Endodermal cell (in vitro differentiated cells): ENCODE measurements around the gene DERL2. TPM values are rescaled to one million over a fixed set of nuclear protein-coding genes. Genes with fewer than 3 reads are reported as not detected.

ENCODE experiments used
- DNase-seq: peaks from one replicate; pipeline ENCODE4 v3.0.0-alpha.2; 2017
- H3K27ac ChIP-seq: 2 replicates; pipeline ENCODE4 v1.5.1; 2013; ENCODE audit warnings: mild to moderate bottlenecking, low read depth, low read length, moderate library complexity
- H3K27me3 ChIP-seq: 2 replicates; pipeline ENCODE4 v1.6.1; 2013; ENCODE audit warnings: mild to moderate bottlenecking, low read length, moderate library complexity; ENCODE audit not compliant: insufficient read depth, control insufficient read depth, poor library complexity, severe bottlenecking
- H3K36me3 ChIP-seq: 2 replicates; pipeline ENCODE4 v1.7.0; 2013; ENCODE audit warnings: mild to moderate bottlenecking, low read length, moderate library complexity; ENCODE audit not compliant: control insufficient read depth, insufficient read depth
- H3K4me1 ChIP-seq: one replicate; pipeline ENCODE4 v1.7.0; 2013; ENCODE audit warnings: low read length; ENCODE audit not compliant: control insufficient read depth, insufficient read depth
- H3K4me3 ChIP-seq: 2 replicates; pipeline ENCODE4 v1.5.1; 2013; ENCODE audit warnings: mild to moderate bottlenecking, low read length, moderate library complexity
- H3K9ac ChIP-seq: 2 replicates; pipeline ENCODE4 v1.6.1; 2013; ENCODE audit warnings: mild to moderate bottlenecking, low read length, moderate library complexity; ENCODE audit not compliant: poor library complexity, severe bottlenecking; ENCODE audit errors: extremely low read depth
- H3K9me3 ChIP-seq: 2 replicates; pipeline ENCODE4 v1.6.1; 2013; ENCODE audit warnings: mild to moderate bottlenecking, low read length, moderate library complexity; ENCODE audit not compliant: control insufficient read depth
- H3K27ac Mint-ChIP-seq: 2 replicates; pipeline ENCODE4 v1.8.0; 2020; ENCODE audit warnings: mixed read lengths
- H3K27me3 Mint-ChIP-seq: 2 replicates; pipeline ENCODE4 v1.8.0; 2021; ENCODE audit warnings: mild to moderate bottlenecking, mixed read lengths; ENCODE audit not compliant: insufficient read depth
- H3K36me3 Mint-ChIP-seq: 2 replicates; pipeline ENCODE4 v1.8.0; 2020; ENCODE audit warnings: low read depth, mixed read lengths
- H3K4me1 Mint-ChIP-seq: 2 replicates; pipeline ENCODE4 v1.8.0; 2020; ENCODE audit warnings: mixed read lengths
- H3K4me3 Mint-ChIP-seq: 2 replicates; pipeline ENCODE4 v1.8.0; 2020; ENCODE audit warnings: mild to moderate bottlenecking, moderate library complexity, mixed read lengths
- H3K9me3 Mint-ChIP-seq: 2 replicates; pipeline ENCODE4 v1.8.0; 2020; ENCODE audit warnings: mild to moderate bottlenecking, mixed read lengths
- WGBS, 2 experiments: methylation state at CpG; one replicate each; pipeline versions ENCODE4 v1.1.5 to v1.1.7; 2013; ENCODE audit warnings: missing lambda C conversion rate in 2 of 2, mixed read lengths in 1 of 2; ENCODE audit not compliant: insufficient coverage in 1 of 2, insufficient read length in 1 of 2; 5-methylcytosine and 5-hydroxymethylcytosine counted together
- total RNA-seq, 2 donors: library from RNA; stranded (reverse); fragmentation: NEBNext Ultra II Directional in 1 of 2; extraction: Animal tissue kit (Norgen Biotek cat#: 25700) in 1 of 2; gene quantifications; 2 replicates in 1 of 2; 3 replicates in 1 of 2; pipeline ENCODE4 v1.2.1, GENCODE V29; 2021
- TF ChIP-seq, protein P1 (sequence below): fragments of 200-600 bp; sonication (generic); conservative IDR thresholded peaks from 2 replicates; pipeline ENCODE4 v1.5.0; 2021; ENCODE audit warnings: antibody characterized with exemption, mild to moderate bottlenecking

DERL2 gene
- total RNA-seq, 2 donors from 2014 or later = 68.0 to 75.1 TPM

- Histone ChIP-seq H3K36me3 (no peaks in the 10 kb centered on the region), H3K27me3 (no peaks in the 10 kb centered on the region), H3K27ac (no peak overlapping the region), H3K9me3 (no peaks in the 10 kb centered on the region), H3K4me1 (no peaks in the 10 kb centered on the region), H3K9ac (no peak overlapping the region), H3K4me3 (no peak overlapping the region)
- Mint-ChIP-seq H3K27ac (no peak overlapping the region), H3K4me3 (no peak overlapping the region), H3K4me1 (no peaks in the 10 kb centered on the region), H3K9me3 (no peaks in the 10 kb centered on the region), H3K27me3 (no peaks in the 10 kb centered on the region), H3K36me3 (no peaks in the 10 kb centered on the region)
- no peak for DNase-seq
- TF ChIP-seq, protein P1, sequence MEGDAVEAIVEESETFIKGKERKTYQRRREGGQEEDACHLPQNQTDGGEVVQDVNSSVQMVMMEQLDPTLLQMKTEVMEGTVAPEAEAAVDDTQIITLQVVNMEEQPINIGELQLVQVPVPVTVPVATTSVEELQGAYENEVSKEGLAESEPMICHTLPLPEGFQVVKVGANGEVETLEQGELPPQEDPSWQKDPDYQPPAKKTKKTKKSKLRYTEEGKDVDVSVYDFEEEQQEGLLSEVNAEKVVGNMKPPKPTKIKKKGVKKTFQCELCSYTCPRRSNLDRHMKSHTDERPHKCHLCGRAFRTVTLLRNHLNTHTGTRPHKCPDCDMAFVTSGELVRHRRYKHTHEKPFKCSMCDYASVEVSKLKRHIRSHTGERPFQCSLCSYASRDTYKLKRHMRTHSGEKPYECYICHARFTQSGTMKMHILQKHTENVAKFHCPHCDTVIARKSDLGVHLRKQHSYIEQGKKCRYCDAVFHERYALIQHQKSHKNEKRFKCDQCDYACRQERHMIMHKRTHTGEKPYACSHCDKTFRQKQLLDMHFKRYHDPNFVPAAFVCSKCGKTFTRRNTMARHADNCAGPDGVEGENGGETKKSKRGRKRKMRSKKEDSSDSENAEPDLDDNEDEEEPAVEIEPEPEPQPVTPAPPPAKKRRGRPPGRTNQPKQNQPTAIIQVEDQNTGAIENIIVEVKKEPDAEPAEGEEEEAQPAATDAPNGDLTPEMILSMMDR = no peak
- 84 to 89% methylated on average over 13 to 18 of the region's 18 CpGs for WGBS, 2 experiments
These were observed 47.7 kb upstream of the DERL2 start for GRCh38 chr17:5533486-5534315.

GRCh38 chr17:5532581-5532980 is 46.6 kb upstream of the DERL2 start:
- Histone ChIP-seq H3K4me1 (no peaks in the 10 kb centered on the region), H3K4me3 (no peak overlapping the region), H3K27ac (no peak overlapping the region), H3K9ac (no peak overlapping the region), H3K36me3 (no peaks in the 10 kb centered on the region), H3K9me3 (no peaks in the 10 kb centered on the region), H3K27me3 (no peaks in the 10 kb centered on the region)
- no peaks in the 10 kb centered on the region for H3K4me1 Mint-ChIP-seq
- no peak for DNase-seq
- H3K27me3 Mint-ChIP-seq = no peaks in the 10 kb centered on the region
- H3K4me3 Mint-ChIP-seq = no peak overlapping the region
- no peaks in the 10 kb centered on the region for H3K9me3 Mint-ChIP-seq
- TF ChIP-seq, protein P1 = no peak
- 89 to 91% methylated on average over 7 to 8 of the region's 8 CpGs for WGBS, 2 experiments
- H3K36me3 Mint-ChIP-seq = no peaks in the 10 kb centered on the region
- no peak overlapping the region for H3K27ac Mint-ChIP-seq

DNA sequence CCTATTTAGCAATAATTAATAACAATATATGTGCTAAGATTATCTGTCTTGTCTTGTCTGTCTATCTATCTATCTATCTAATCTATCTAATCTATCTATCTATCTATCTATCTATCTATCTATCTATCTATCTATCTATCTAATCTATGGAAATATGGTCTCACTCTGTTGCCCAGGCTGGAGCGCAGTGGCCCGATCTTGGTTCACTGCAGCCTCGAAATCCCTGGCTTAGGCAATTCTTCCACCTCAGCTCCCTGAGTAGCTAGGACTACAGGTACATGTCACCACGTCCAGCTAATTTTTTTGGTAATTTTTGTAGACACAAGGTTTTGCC is 45.1 kb upstream of the DERL2 start:
- Histone ChIP-seq H3K36me3 (no peaks in the 10 kb centered on the region), H3K9ac (no peak overlapping the region), H3K27ac (no peak overlapping the region), H3K27me3 (no peaks in the 10 kb centered on the region), H3K4me1 (no peaks in the 10 kb centered on the region), H3K4me3 (no peak overlapping the region), H3K9me3 (no peaks in the 10 kb centered on the region)
- Mint-ChIP-seq H3K4me1 (no peaks in the 10 kb centered on the region), H3K27me3 (no peaks in the 10 kb centered on the region), H3K4me3 (no peak overlapping the region), H3K27ac (no peak overlapping the region), H3K36me3 (no peaks in the 10 kb centered on the region), H3K9me3 (no peaks in the 10 kb centered on the region)
- no peak for DNase-seq
- TF ChIP-seq, protein P1 = no peak
- WGBS, 2 experiments = 90 to 94% methylated on average over 4 of the region's 4 CpGs
